GM18519 (cell line): ENCODE results near the gene KCNG1.
A peak's percentile ranks its signal among the peaks of the same experiment; 100 is the strongest.
"Not testable (repeated sequence)": the region's sequence is repeated elsewhere in the genome, so short reads cannot be mapped to it uniquely, and the experiment has no call there.

Experiments used
- ATAC-seq: cut with Tn5 transposase; IDR thresholded peaks from one replicate; pipeline ENCODE4 v1.9.1; 2021; ENCODE audit warnings: mild to moderate bottlenecking, moderate library complexity; ENCODE audit not compliant: unreplicated experiment, low FRiP score

The KCNG1 gene

GRCh38 chr20:50992733-50993457, 30.0 kb downstream of the KCNG1 start:
- no peak for ATAC-seq

- no peak for ATAC-seq
Measured at GRCh38 chr20:50992336-50992732, 30.6 kb downstream of the KCNG1 start.

GRCh38 chr20:50991076-50991475, 31.8 kb downstream of the KCNG1 start:
- no peak for ATAC-seq

- ATAC-seq: no peak
Measured at GRCh38 chr20:50987493-50988210, 35.3 kb downstream of the KCNG1 start.

- ATAC-seq: no peak
Measured at GRCh38 chr20:50983321-50983720, 39.6 kb downstream of the KCNG1 start.

GRCh38 chr20:50982363-50982762, 40.5 kb downstream of the KCNG1 start:
- no peak for ATAC-seq

- no peak for ATAC-seq
Measured at GRCh38 chr20:50981714-50982048, 41.2 kb downstream of the KCNG1 start.

GRCh38 chr20:50980851-50981713, 41.8 kb downstream of the KCNG1 start:
- no peak for ATAC-seq

GRCh38 chr20:50980071-50980681, 42.7 kb downstream of the KCNG1 start:
- no peak for ATAC-seq

GRCh38 chr20:50978533-50978932, 44.4 kb downstream of the KCNG1 start:
- ATAC-seq: not testable (repeated sequence)

- no peak for ATAC-seq
Measured at GRCh38 chr20:50977066-50978021, 45.6 kb downstream of the KCNG1 start.

GRCh38 chr20:50975701-50976330, 47.1 kb downstream of the KCNG1 start:
- ATAC-seq: no peak

- ATAC-seq: no peak
Measured at GRCh38 chr20:50969912-50970311, 53.0 kb downstream of the KCNG1 start.

GRCh38 chr20:50969435-50969834, 53.5 kb downstream of the KCNG1 start:
- no peak for ATAC-seq

GRCh38 chr20:50968289-50968688, 54.6 kb downstream of the KCNG1 start:
- ATAC-seq: no peak

GRCh38 chr20:50967586-50967985, 55.3 kb downstream of the KCNG1 start:
- no peak for ATAC-seq

GRCh38 chr20:50959543-50960126, 63.3 kb downstream of the KCNG1 start:
- no peak for ATAC-seq

- ATAC-seq: peak; percentile 60
Measured at GRCh38 chr20:50958615-50959542, 64.0 kb downstream of the KCNG1 start, which contains the start of gene MOCS3. MOCS3 (plus strand) TSS chr20:50958818; CDS start chr20:50958843, 25 bp downstream.
